Spinal cord (tissue), 10 donors: Measurements from ENCODE around the gene RASA3. TPM values are rescaled to one million over a fixed set of nuclear protein-coding genes. Genes with fewer than 3 reads are reported as not detected.
"Not testable (repeated sequence)": the region's sequence is repeated elsewhere in the genome, so short reads cannot be mapped to it uniquely, and the experiment has no call there.

ENCODE experiments used
- DNase-seq, 6 donors: peaks; one replicate each; pipeline versions ENCODE4 v3.0.0 to v3.0.0-alpha.2; 2013 to 2015; ENCODE audit warnings: low spot score in 6 of 6, low read depth in 4 of 6
- H3K27ac ChIP-seq: one replicate; pipeline ENCODE4 v1.5.1; 2013; ENCODE audit warnings: low read depth, low read length, control low read depth
- H3K27me3 ChIP-seq: one replicate; pipeline ENCODE4 v1.6.1; 2013; ENCODE audit warnings: low read length; ENCODE audit not compliant: control insufficient read depth, insufficient read depth
- H3K36me3 ChIP-seq: one replicate; pipeline ENCODE4 v1.6.1; 2013; ENCODE audit warnings: low read length; ENCODE audit not compliant: control insufficient read depth, insufficient read depth
- H3K4me1 ChIP-seq: one replicate; pipeline ENCODE4 v1.6.1; 2013; ENCODE audit warnings: low read length; ENCODE audit not compliant: control insufficient read depth, insufficient read depth
- H3K4me3 ChIP-seq: one replicate; pipeline ENCODE4 v1.5.1; 2013; ENCODE audit warnings: low read depth, low read length, control low read depth
- H3K9me3 ChIP-seq: one replicate; pipeline ENCODE4 v1.6.1; 2013; ENCODE audit warnings: low read length; ENCODE audit not compliant: control insufficient read depth, insufficient read depth
- WGBS: methylation state at CpG from one replicate; pipeline ENCODE4 v1.1.5; 2013; ENCODE audit warnings: missing lambda C conversion rate; ENCODE audit not compliant: insufficient coverage; 5-methylcytosine and 5-hydroxymethylcytosine counted together
- polyA plus RNA-seq, 2 donors: library from polyadenylated mRNA; unstranded; fragments of 120-200 nt; gene quantifications; one replicate each; pipeline ENCODE4 v1.2.1, GENCODE V29; 2013; ENCODE audit not compliant: insufficient read length in 2 of 2
- total RNA-seq, 2 donors: library from RNA; depleted of rRNA in 1 of 2; stranded (reverse); fragments of 120-200 nt in 1 of 2; fragments of >200 nt in 1 of 2; gene quantifications; one replicate each; pipeline versions ENCODE4 v1.2.3 to v1.2.4, GENCODE V29; 2013 to 2014
- donor health status: healthy.

RASA3 gene
- total and polyA plus RNA-seq, 4 donors, result 15.2 to 31.6 (median 23.2) TPM

GRCh38 chr13:114167426-114167825 is 35.0 kb upstream of the RASA3 start:
- Histone ChIP-seq H3K9me3 (no peaks in the 10 kb centered on the region), H3K27me3 (no peaks in the 10 kb centered on the region), H3K4me3 (no peak overlapping the region), H3K4me1 (peaks cover 39% of the 10 kb centered on the region), H3K36me3 (no peaks in the 10 kb centered on the region), H3K27ac (peak overlapping the region; percentile 80)
- 43% methylated on average over 5 of the region's 5 CpGs for WGBS
- peak in 2 of 6 donors; percentile 30 to 49 for DNase-seq

- WGBS, result 21% methylated on average over 20 of the region's 20 CpGs
- Histone ChIP-seq H3K27ac (peak overlapping the region; percentile 80), H3K9me3 (no peaks in the 10 kb centered on the region), H3K4me1 (peaks cover 45% of the 10 kb centered on the region), H3K36me3 (no peaks in the 10 kb centered on the region), H3K27me3 (peaks cover 2% of the 10 kb centered on the region), H3K4me3 (no peak overlapping the region)
- DNase-seq, result peak; percentile 53 to 92 (median 66)
Measured at GRCh38 chr13:114166381-114167131, 34.1 kb upstream of the RASA3 start.

- no peaks in the 10 kb centered on the region for H3K36me3 ChIP-seq
- H3K4me3 ChIP-seq, result no peak overlapping the region
- WGBS, result 89% methylated on average over 23 of the region's 26 CpGs
- H3K9me3 ChIP-seq, result no peaks in the 10 kb centered on the region
- peaks cover 2% of the 10 kb centered on the region for H3K27me3 ChIP-seq
- H3K27ac ChIP-seq, result no peak overlapping the region
- no peak for DNase-seq
- peaks cover 45% of the 10 kb centered on the region for H3K4me1 ChIP-seq
Measured at GRCh38 chr13:114164681-114165429, 32.4 kb upstream of the RASA3 start.

- no peaks in the 10 kb centered on the region for H3K36me3 ChIP-seq
- no peak overlapping the region for H3K4me3 ChIP-seq
- DNase-seq, result no peak
- H3K9me3 ChIP-seq, result no peaks in the 10 kb centered on the region
- H3K27ac ChIP-seq, result no peak overlapping the region
- peaks cover 2% of the 10 kb centered on the region for H3K27me3 ChIP-seq
- H3K4me1 ChIP-seq, result peaks cover 45% of the 10 kb centered on the region
- WGBS, result 56% methylated on average over 4 of the region's 14 CpGs
Measured at GRCh38 chr13:114164053-114164452, 31.6 kb upstream of the RASA3 start.

GRCh38 chr13:114162533-114162922 is 30.1 kb upstream of the RASA3 start:
- H3K4me1 ChIP-seq, result peaks cover 45% of the 10 kb centered on the region
- H3K36me3 ChIP-seq, result no peaks in the 10 kb centered on the region
- no peak for DNase-seq
- H3K9me3 ChIP-seq, result no peaks in the 10 kb centered on the region
- no peak overlapping the region for H3K27ac ChIP-seq
- no peak overlapping the region for H3K4me3 ChIP-seq
- H3K27me3 ChIP-seq, result peaks cover 2% of the 10 kb centered on the region
- 79% methylated on average over 15 of the region's 16 CpGs for WGBS

GRCh38 chr13:114161644-114162532 is 29.5 kb upstream of the RASA3 start:
- peak in 1 of 6 donors; percentile 30 for DNase-seq
- Histone ChIP-seq H3K4me1 (peaks cover 43% of the 10 kb centered on the region), H3K9me3 (no peaks in the 10 kb centered on the region), H3K36me3 (no peaks in the 10 kb centered on the region), H3K27ac (no peak overlapping the region), H3K27me3 (peaks cover 2% of the 10 kb centered on the region), H3K4me3 (no peak overlapping the region)
- WGBS, result 60% methylated on average over 28 of the region's 32 CpGs

- H3K27ac ChIP-seq, result no peak overlapping the region
- H3K9me3 ChIP-seq, result no peaks in the 10 kb centered on the region
- H3K36me3 ChIP-seq, result no peaks in the 10 kb centered on the region
- no peak overlapping the region for H3K4me3 ChIP-seq
- 94% methylated on average over 47 of the region's 47 CpGs for WGBS
- peaks cover 35% of the 10 kb centered on the region for H3K4me1 ChIP-seq
- H3K27me3 ChIP-seq, result peaks cover 2% of the 10 kb centered on the region
- no peak for DNase-seq
Measured at GRCh38 chr13:114161028-114161556, 28.7 kb upstream of the RASA3 start.

- DNase-seq, result not testable (repeated sequence)
Measured at GRCh38 chr13:114158869-114159666, 26.6 kb upstream of the RASA3 start.

More at GRCh38 chr13:114158869-114159666, 26.6 kb upstream of the RASA3 start:
- WGBS, result 90% methylated on average over 2 of the region's 13 CpGs
- not testable (repeated sequence) for H3K9me3 ChIP-seq, H3K36me3 ChIP-seq, H3K4me3 ChIP-seq, H3K27me3 ChIP-seq, H3K27ac ChIP-seq
- peaks cover 18% of the 10 kb centered on the region for H3K4me1 ChIP-seq
